Uterus (tissue), 2 donors: Measurements from ENCODE around the gene OR56A3.

Experiments
- CTCF ChIP-seq, 4 experiments: fragments of 200-600 bp in 2 of 4; fragments of 450-650 bp in 2 of 4; sonication (generic) in 2 of 4; IDR thresholded peaks; one replicate each; pipeline ENCODE4 v1.5.1; 2016 to 2019; ENCODE audit warnings: antibody characterized with exemption in 4 of 4, mild to moderate bottlenecking in 2 of 4, moderate library complexity in 1 of 4
- POLR2A ChIP-seq, 2 donors: fragments of 450-650 bp; IDR thresholded peaks; one replicate each; pipeline ENCODE4 v1.6.1; 2016; ENCODE audit warnings: antibody characterized with exemption in 2 of 2, mild to moderate bottlenecking in 1 of 2, moderate library complexity in 1 of 2

- TF ChIP-seq CTCF (IDR thresholded peaks at IDR 0.05) (no peak), POLR2A (IDR thresholded peaks at IDR 0.05) (no peak)
Measured at GRCh38 chr11:5966958-5967357, 24.9 kb downstream of the OR56A3 start.
